ENCODE measurements around the gene SZRD1.

SZRD1 gene

GRCh38 chr1:16367968-16368890 lies 1.2 kb downstream of the SZRD1 start:
- peaks cover 7% of the 10 kb centered on the region for H3K36me3 ChIP-seq (ENCODE audit: insufficient read depth, low read length)
- H3K9me3 ChIP-seq (ENCODE audit: insufficient read depth, low read depth, low read length) = no peaks in the 10 kb centered on the region
- peak overlapping the region; percentile 92 for H3K9ac ChIP-seq (ENCODE audit: low read depth, low read length)
- no peaks in the 10 kb centered on the region for H3K27me3 ChIP-seq (ENCODE audit: insufficient read depth, low read length)
- 13% methylated on average over 24 of the region's 24 CpGs for WGBS
- peak overlapping the region; percentile 88 for H3K4me3 ChIP-seq (ENCODE audit: low read length)
- H3K4me1 ChIP-seq (ENCODE audit: insufficient read depth, low read length) = peaks cover 8% of the 10 kb centered on the region
- H3K27ac ChIP-seq (ENCODE audit: low read depth, low read length) = peak overlapping the region; percentile 97

GRCh38 chr1:16369821-16370220 lies 2.8 kb downstream of the SZRD1 start:
- no peak overlapping the region for H3K4me3 ChIP-seq (ENCODE audit: low read length)
- H3K27ac ChIP-seq (ENCODE audit: low read depth, low read length) = no peak overlapping the region
- 92% methylated on average over 4 of the region's 4 CpGs for WGBS
- H3K27me3 ChIP-seq (ENCODE audit: insufficient read depth, low read length) = no peaks in the 10 kb centered on the region
- H3K9ac ChIP-seq (ENCODE audit: low read depth, low read length) = no peak overlapping the region
- H3K36me3 ChIP-seq (ENCODE audit: insufficient read depth, low read length) = peaks cover 7% of the 10 kb centered on the region
- H3K4me1 ChIP-seq (ENCODE audit: insufficient read depth, low read length) = peaks cover 12% of the 10 kb centered on the region
- no peaks in the 10 kb centered on the region for H3K9me3 ChIP-seq (ENCODE audit: insufficient read depth, low read depth, low read length)

- 92% methylated on average over 5 of the region's 5 CpGs for WGBS
- Histone ChIP-seq H3K4me1 (ENCODE audit: insufficient read depth, low read length) (peaks cover 24% of the 10 kb centered on the region), H3K4me3 (ENCODE audit: low read length) (no peak overlapping the region), H3K9me3 (ENCODE audit: insufficient read depth, low read depth, low read length) (no peaks in the 10 kb centered on the region), H3K27me3 (ENCODE audit: insufficient read depth, low read length) (no peaks in the 10 kb centered on the region), H3K9ac (ENCODE audit: low read depth, low read length) (no peak overlapping the region), H3K27ac (ENCODE audit: low read depth, low read length) (no peak overlapping the region), H3K36me3 (ENCODE audit: insufficient read depth, low read length) (peaks cover 7% of the 10 kb centered on the region)
Observed at GRCh38 chr1:16371725-16372124, 4.7 kb downstream of the SZRD1 start.

GRCh38 chr1:16372535-16373285 lies 5.7 kb downstream of the SZRD1 start:
- no peak overlapping the region for H3K27ac ChIP-seq (ENCODE audit: low read depth, low read length)
- WGBS = 93% methylated on average over 3 of the region's 3 CpGs
- H3K36me3 ChIP-seq (ENCODE audit: insufficient read depth, low read length) = peaks cover 7% of the 10 kb centered on the region
- H3K27me3 ChIP-seq (ENCODE audit: insufficient read depth, low read length) = no peaks in the 10 kb centered on the region
- H3K9me3 ChIP-seq (ENCODE audit: insufficient read depth, low read depth, low read length) = no peaks in the 10 kb centered on the region
- peaks cover 27% of the 10 kb centered on the region for H3K4me1 ChIP-seq (ENCODE audit: insufficient read depth, low read length)
- H3K4me3 ChIP-seq (ENCODE audit: low read length) = no peak overlapping the region
- no peak overlapping the region for H3K9ac ChIP-seq (ENCODE audit: low read depth, low read length)

- peaks cover 9% of the 10 kb centered on the region for H3K36me3 ChIP-seq (ENCODE audit: insufficient read depth, low read length)
- H3K9me3 ChIP-seq (ENCODE audit: insufficient read depth, low read depth, low read length) = no peaks in the 10 kb centered on the region
- 87% methylated on average over 3 of the region's 3 CpGs for WGBS
- no peaks in the 10 kb centered on the region for H3K27me3 ChIP-seq (ENCODE audit: insufficient read depth, low read length)
- H3K4me1 ChIP-seq (ENCODE audit: insufficient read depth, low read length) = peaks cover 18% of the 10 kb centered on the region
- no peak overlapping the region for H3K4me3 ChIP-seq (ENCODE audit: low read length)
- no peak overlapping the region; the same call in none of the 2 replicates for H3K27ac ChIP-seq (ENCODE audit: low read depth, low read length)
- 0 out of 2 replicates have a peak overlapping the region, but pooled peaks have one; percentile 3 for H3K9ac ChIP-seq (ENCODE audit: low read depth, low read length)
Observed at GRCh38 chr1:16374266-16374665, 7.2 kb downstream of the SZRD1 start.

- peak overlapping the region; percentile 41; the same call in 1 of the 2 replicates for H3K27ac ChIP-seq (ENCODE audit: low read depth, low read length)
- no peaks in the 10 kb centered on the region for H3K9me3 ChIP-seq (ENCODE audit: insufficient read depth, low read depth, low read length)
- H3K27me3 ChIP-seq (ENCODE audit: insufficient read depth, low read length) = no peaks in the 10 kb centered on the region
- peaks cover 18% of the 10 kb centered on the region for H3K4me1 ChIP-seq (ENCODE audit: insufficient read depth, low read length)
- peak overlapping the region; percentile 24; the same call in 1 of the 2 replicates for H3K9ac ChIP-seq (ENCODE audit: low read depth, low read length)
- H3K4me3 ChIP-seq (ENCODE audit: low read length) = no peak overlapping the region
- peaks cover 9% of the 10 kb centered on the region for H3K36me3 ChIP-seq (ENCODE audit: insufficient read depth, low read length)
- 86% methylated on average over 14 of the region's 15 CpGs for WGBS
Observed at GRCh38 chr1:16375521-16376340, 8.7 kb downstream of the SZRD1 start.

GRCh38 chr1:16376971-16377370 lies 9.9 kb downstream of the SZRD1 start:
- no peak overlapping the region for H3K4me3 ChIP-seq (ENCODE audit: low read length)
- peaks cover 9% of the 10 kb centered on the region for H3K36me3 ChIP-seq (ENCODE audit: insufficient read depth, low read length)
- no peak overlapping the region for H3K27ac ChIP-seq (ENCODE audit: low read depth, low read length)
- WGBS = 83% methylated on average over 4 of the region's 4 CpGs
- H3K9ac ChIP-seq (ENCODE audit: low read depth, low read length) = no peak overlapping the region
- no peaks in the 10 kb centered on the region for H3K9me3 ChIP-seq (ENCODE audit: insufficient read depth, low read depth, low read length)
- H3K27me3 ChIP-seq (ENCODE audit: insufficient read depth, low read length) = no peaks in the 10 kb centered on the region
- H3K4me1 ChIP-seq (ENCODE audit: insufficient read depth, low read length) = peaks cover 18% of the 10 kb centered on the region

- Histone ChIP-seq H3K27ac (ENCODE audit: low read depth, low read length) (no peak overlapping the region), H3K27me3 (ENCODE audit: insufficient read depth, low read length) (no peaks in the 10 kb centered on the region)
Observed at GRCh38 chr1:16378443-16378842, 11.4 kb downstream of the SZRD1 start.

GRCh38 chr1:16380868-16381267 lies 13.8 kb downstream of the SZRD1 start:
- H3K9me3 ChIP-seq (ENCODE audit: insufficient read depth, low read depth, low read length) = no peaks in the 10 kb centered on the region
- no peak overlapping the region for H3K4me3 ChIP-seq (ENCODE audit: low read length)
- no peak overlapping the region for H3K9ac ChIP-seq (ENCODE audit: low read depth, low read length)
- H3K36me3 ChIP-seq (ENCODE audit: insufficient read depth, low read length) = 0 out of 2 replicates have a peak, but pooled peaks cover 2% of the 10 kb centered on the region
- no peaks in the 10 kb centered on the region for H3K27me3 ChIP-seq (ENCODE audit: insufficient read depth, low read length)
- H3K27ac ChIP-seq (ENCODE audit: low read depth, low read length) = no peak overlapping the region
- peaks cover 21% of the 10 kb centered on the region for H3K4me1 ChIP-seq (ENCODE audit: insufficient read depth, low read length)
- WGBS = 92% methylated on average over 4 of the region's 4 CpGs

More at GRCh38 chr1:16378443-16378842, 11.4 kb downstream of the SZRD1 start:
- H3K9ac ChIP-seq (ENCODE audit: low read depth, low read length) = no peak overlapping the region
- peaks cover 18% of the 10 kb centered on the region for H3K4me1 ChIP-seq (ENCODE audit: insufficient read depth, low read length)
- no peak overlapping the region for H3K4me3 ChIP-seq (ENCODE audit: low read length)
- H3K9me3 ChIP-seq (ENCODE audit: insufficient read depth, low read depth, low read length) = no peaks in the 10 kb centered on the region
- 98% methylated on average over 7 of the region's 7 CpGs for WGBS
- 0 out of 2 replicates have a peak, but pooled peaks cover 2% of the 10 kb centered on the region for H3K36me3 ChIP-seq (ENCODE audit: insufficient read depth, low read length)

- Histone ChIP-seq H3K9me3 (ENCODE audit: insufficient read depth, low read depth, low read length) (no peaks in the 10 kb centered on the region), H3K9ac (ENCODE audit: low read depth, low read length) (no peak overlapping the region), H3K27ac (ENCODE audit: low read depth, low read length) (no peak overlapping the region), H3K4me3 (ENCODE audit: low read length) (no peak overlapping the region), H3K36me3 (ENCODE audit: insufficient read depth, low read length) (0 out of 2 replicates have a peak, but pooled peaks cover 3% of the 10 kb centered on the region), H3K27me3 (ENCODE audit: insufficient read depth, low read length) (no peaks in the 10 kb centered on the region), H3K4me1 (ENCODE audit: insufficient read depth, low read length) (peaks cover 16% of the 10 kb centered on the region)
- WGBS = 93% methylated on average over 3 of the region's 5 CpGs
Observed at GRCh38 chr1:16383888-16384287, 16.8 kb downstream of the SZRD1 start.

Measured in HUES64 (cell line).